HCT116 (cell line): ENCODE results near the gene CBFA2T3. TPM values are rescaled to one million over a fixed set of nuclear protein-coding genes. Genes with fewer than 3 reads are reported as not detected.

Experiments
- ATAC-seq: fragments of 200-7000 bp; cut with Tn5 transposase; 2 replicates; pipeline ENCODE4 v1.9.1; 2020; ENCODE audit warnings: mild to moderate bottlenecking, moderate library complexity
- BruUV-seq: library from RNA; stranded (reverse); fragments of 400-500 nt; replicated peaks from 2 replicates; lab custom pipeline; 2021; lab: Mats Ljungman, UMichigan
- CTCF ChIA-PET: fragments of 300-600 bp; sonication (Branson Sonifier 250); formaldehyde crosslinking; loops from one replicate; lab custom pipeline; 2021; ENCODE audit warnings: antibody characterized with exemption; lab: Charles Lee
- POLR2A ChIA-PET: fragments of 300-600, 350-600 bp; sonication (Branson Sonifier 250); formaldehyde crosslinking; loops from one replicate; lab custom pipeline; 2021; ENCODE audit warnings: antibody characterized with exemption; lab: Charles Lee
- RAD21 ChIA-PET, 2 experiments: fragments of 300-600 bp; sonication (Branson Sonifier 250); formaldehyde crosslinking; loops; one replicate each; lab custom pipeline; 2023; ENCODE audit warnings: low total read pairs in 2 of 2; ENCODE audit not compliant: uncharacterized antibody in 2 of 2, unreplicated experiment in 2 of 2, low non-redundant PET in 1 of 2; lab: Charles Lee
- DNase-seq: peaks from one replicate; pipeline ENCODE4 v3.0.0-alpha.2; 2010; ENCODE audit warnings: low read depth, low spot score
- H2AFZ ChIP-seq: fragments of 200-600 bp; shearing (Covaris generic), sonication (generic); 2 replicates; pipeline ENCODE4 v1.6.1; 2017; ENCODE audit warnings: low read depth, mixed run types, mixed read lengths, antibody characterized with exemption, low read length; ENCODE audit not compliant: poor library complexity, severe bottlenecking
- H3K27ac ChIP-seq: 2 replicates; pipeline ENCODE4 v1.5.1; 2012; ENCODE audit warnings: low read depth, low read length
- H3K27me3 ChIP-seq: fragments of 200-600 bp; sonication (generic); 2 replicates; pipeline ENCODE4 v1.6.1; 2016; ENCODE audit warnings: mixed run types, low read length, mixed read lengths; ENCODE audit not compliant: insufficient read depth
- H3K36me3 ChIP-seq, 2 experiments: fragments of 200-500 bp in 1 of 2; fragments of 200-600 bp in 1 of 2; sonication (Bioruptor generic) in 1 of 2; sonication (generic) in 1 of 2; 2 replicates each; pipeline versions ENCODE4 v1.5.1 to v1.6.1; 2014 to 2016; ENCODE audit warnings: low read length in 2 of 2, inconsistent platforms in 1 of 2, mixed read lengths in 1 of 2, mixed run types in 1 of 2; ENCODE audit not compliant: insufficient read depth in 2 of 2, control insufficient read depth in 1 of 2
- H3K4me1 ChIP-seq, 2 experiments: fragments of 200-600 bp in 1 of 2; sonication (generic) in 1 of 2; 2 replicates each; pipeline versions ENCODE4 v1.5.1 to v1.6.1; 2012 to 2017; ENCODE audit warnings: low read length in 2 of 2, inconsistent platforms in 1 of 2, mild to moderate bottlenecking in 1 of 2, mixed read lengths in 1 of 2, mixed run types in 1 of 2, moderate library complexity in 1 of 2; ENCODE audit not compliant: insufficient read depth in 2 of 2, control insufficient read depth in 1 of 2
- H3K4me2 ChIP-seq: fragments of 200-600 bp; sonication (generic); 2 replicates; pipeline ENCODE4 v1.6.1; 2017; ENCODE audit warnings: mixed run types, low read length, mixed read lengths
- H3K4me3 ChIP-seq, 2 experiments: fragments of 200-600 bp in 1 of 2; sonication (generic) in 1 of 2; replicated peaks in 1 of 2; 2 replicates each; pipeline ENCODE4 v1.5.1; 2011 to 2016; ENCODE audit warnings: low read length in 2 of 2, control low read depth in 1 of 2, low read depth in 1 of 2, mild to moderate bottlenecking in 1 of 2, mixed read lengths in 1 of 2, mixed run types in 1 of 2
- H3K79me2 ChIP-seq: fragments of 200-600 bp; sonication (generic); 2 replicates; pipeline ENCODE4 v1.6.1; 2017; ENCODE audit warnings: mild to moderate bottlenecking, mixed run types, low read length, moderate library complexity, mixed read lengths; ENCODE audit not compliant: insufficient read depth
- H3K9ac ChIP-seq: fragments of 200-600 bp; sonication (generic); 2 replicates; pipeline ENCODE4 v1.6.1; 2016; ENCODE audit warnings: low read length, mixed read lengths
- H3K9me2 ChIP-seq: fragments of 200-600 bp; sonication (generic), shearing (Covaris generic); 2 replicates; pipeline ENCODE4 v1.6.1; 2017; ENCODE audit warnings: mixed run types, mild to moderate bottlenecking, moderate library complexity; ENCODE audit not compliant: insufficient read depth
- H3K9me3 ChIP-seq, 2 experiments: fragments of 200-500 bp in 1 of 2; fragments of 200-600 bp in 1 of 2; sonication (Bioruptor generic) in 1 of 2; sonication (generic) in 1 of 2; 2 replicates each; pipeline ENCODE4 v1.6.1; 2014 to 2017; ENCODE audit warnings: low read length in 2 of 2, mixed read lengths in 2 of 2, inconsistent platforms in 1 of 2, low read depth in 1 of 2, mild to moderate bottlenecking in 1 of 2, mixed run types in 1 of 2, moderate library complexity in 1 of 2; ENCODE audit not compliant: control insufficient read depth in 1 of 2, insufficient read depth in 1 of 2
- H4K20me1 ChIP-seq: fragments of 200-600 bp; sonication (generic), shearing (Covaris generic); 2 replicates; pipeline ENCODE4 v1.6.1; 2017; ENCODE audit warnings: mixed run types, mild to moderate bottlenecking, moderate library complexity; ENCODE audit not compliant: insufficient read depth
- CBX3 ChIP-seq: IDR thresholded peaks from 2 replicates; pipeline ENCODE4 v1.6.1; 2012; ENCODE audit warnings: low read depth
- ELF1 ChIP-seq: IDR thresholded peaks from 2 replicates; pipeline ENCODE4 v1.6.1; 2012; ENCODE audit warnings: low read depth, borderline replicate concordance
- EZH2 ChIP-seq: fragments of 200-600 bp; sonication (generic); IDR thresholded peaks from 2 replicates; pipeline ENCODE4 v1.6.1; 2017; ENCODE audit warnings: antibody characterized with exemption, mixed run types
- EZH2phosphoT487 ChIP-seq: fragments of 200-600 bp; IDR thresholded peaks from 2 replicates; pipeline ENCODE4 v1.6.1; 2018; ENCODE audit warnings: antibody characterized with exemption, borderline replicate concordance
- FOSL1 ChIP-seq: IDR thresholded peaks from 2 replicates; pipeline ENCODE4 v1.6.1; 2012; ENCODE audit warnings: low read depth
- POLR2AphosphoS5 ChIP-seq: IDR thresholded peaks from 2 replicates; pipeline ENCODE4 v1.6.1; 2011; ENCODE audit warnings: mild to moderate bottlenecking, low read depth, low read length, moderate library complexity
- RAD21 ChIP-seq: IDR thresholded peaks from 2 replicates; pipeline ENCODE4 v1.6.1; 2012; ENCODE audit warnings: low read depth, mild to moderate bottlenecking
- SRF ChIP-seq: IDR thresholded peaks from 2 replicates; pipeline ENCODE4 v1.6.1; 2012; ENCODE audit warnings: low read depth
- TCF7L2 ChIP-seq: IDR thresholded peaks from 2 replicates; pipeline ENCODE4 v1.7.0; 2011; ENCODE audit warnings: borderline replicate concordance, inconsistent platforms; ENCODE audit not compliant: insufficient read depth, insufficient read length; ENCODE audit errors: extremely low read depth
- YY1 ChIP-seq: IDR thresholded peaks from 2 replicates; pipeline ENCODE4 v1.6.1; 2011; ENCODE audit warnings: low read length, low read depth, moderate library complexity, mild to moderate bottlenecking; ENCODE audit not compliant: insufficient replicate concordance; ENCODE audit errors: extremely low read depth
- ZBTB33 ChIP-seq: IDR thresholded peaks from 2 replicates; pipeline ENCODE4 v1.6.1; 2011; ENCODE audit warnings: mild to moderate bottlenecking, low read length, moderate library complexity; ENCODE audit not compliant: insufficient replicate concordance; ENCODE audit errors: extremely low read depth
- ZFX ChIP-seq: fragments of 450-650 bp; IDR thresholded peaks from 2 replicates; pipeline ENCODE4 v1.6.1; 2017
- intact Hi-C: fragments of 100-400 bp; cut with micrococcal nuclease; formaldehyde crosslinking; loops from 2 replicates; pipeline ENCODE4 v1.10.0; 2022
- total RNA-seq: library from RNA; stranded (reverse); gene quantifications from one replicate; pipeline ENCODE4 v1.2.1, GENCODE V29; 2021; ENCODE audit not compliant: unreplicated experiment
- TF ChIP-seq, protein P1 (sequence below), 3 experiments: fragments of 200-600 bp in 1 of 3; sonication (generic) in 1 of 3; IDR thresholded peaks in 2 of 3; conservative IDR thresholded peaks in 1 of 3; 2 replicates each; pipeline ENCODE4 v1.5.1; 2012 to 2017; ENCODE audit warnings: low read depth in 2 of 3, low read length in 2 of 3, antibody characterized with exemption in 1 of 3, borderline replicate concordance in 1 of 3, control low read depth in 1 of 3, mild to moderate bottlenecking in 1 of 3, mixed read lengths in 1 of 3, mixed run types in 1 of 3, moderate library complexity in 1 of 3; ENCODE audit not compliant: insufficient read depth in 1 of 3

CBFA2T3 gene
- total RNA-seq, 1 experiment from 2014 or later, result 19.1 TPM

DNA sequence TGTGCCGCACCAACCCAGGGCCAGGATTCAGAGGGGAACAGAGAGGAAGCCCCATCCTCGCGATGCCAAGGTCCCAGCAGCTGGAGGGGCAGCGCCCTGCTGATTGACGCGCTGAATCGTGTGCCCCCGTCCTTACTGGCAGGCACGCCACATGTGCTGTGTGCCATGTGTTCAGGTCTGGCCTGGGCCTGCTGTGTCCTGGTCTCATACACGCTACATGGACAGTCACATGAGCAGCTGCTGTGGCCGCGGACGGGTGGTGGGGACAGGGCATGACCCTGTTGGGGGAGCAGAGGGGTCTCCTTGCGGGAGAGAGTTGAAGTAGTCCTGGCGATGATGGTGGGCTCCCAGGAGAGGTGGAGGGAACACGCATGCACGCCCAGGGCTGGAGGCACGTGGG is 18.0 kb downstream of the CBFA2T3 start:
- H3K9me2 ChIP-seq, result no peaks in the 10 kb centered on the region
- H3K79me2 ChIP-seq, result no peaks in the 10 kb centered on the region
- H3K27ac ChIP-seq, result no peak overlapping the region
- H3K27me3 ChIP-seq, result peaks cover 4% of the 10 kb centered on the region
- H3K4me2 ChIP-seq, result no peak overlapping the region
- TF ChIP-seq SRF, result no peak
- no peak for TF ChIP-seq YY1
- no peak for TF ChIP-seq ELF1
- TF ChIP-seq EZH2phosphoT487, result no peak
- TF ChIP-seq, protein P1, sequence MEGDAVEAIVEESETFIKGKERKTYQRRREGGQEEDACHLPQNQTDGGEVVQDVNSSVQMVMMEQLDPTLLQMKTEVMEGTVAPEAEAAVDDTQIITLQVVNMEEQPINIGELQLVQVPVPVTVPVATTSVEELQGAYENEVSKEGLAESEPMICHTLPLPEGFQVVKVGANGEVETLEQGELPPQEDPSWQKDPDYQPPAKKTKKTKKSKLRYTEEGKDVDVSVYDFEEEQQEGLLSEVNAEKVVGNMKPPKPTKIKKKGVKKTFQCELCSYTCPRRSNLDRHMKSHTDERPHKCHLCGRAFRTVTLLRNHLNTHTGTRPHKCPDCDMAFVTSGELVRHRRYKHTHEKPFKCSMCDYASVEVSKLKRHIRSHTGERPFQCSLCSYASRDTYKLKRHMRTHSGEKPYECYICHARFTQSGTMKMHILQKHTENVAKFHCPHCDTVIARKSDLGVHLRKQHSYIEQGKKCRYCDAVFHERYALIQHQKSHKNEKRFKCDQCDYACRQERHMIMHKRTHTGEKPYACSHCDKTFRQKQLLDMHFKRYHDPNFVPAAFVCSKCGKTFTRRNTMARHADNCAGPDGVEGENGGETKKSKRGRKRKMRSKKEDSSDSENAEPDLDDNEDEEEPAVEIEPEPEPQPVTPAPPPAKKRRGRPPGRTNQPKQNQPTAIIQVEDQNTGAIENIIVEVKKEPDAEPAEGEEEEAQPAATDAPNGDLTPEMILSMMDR (IDR thresholded peaks at IDR 0.05 in 2 of 3, conservative IDR thresholded peaks at IDR 0.05 in 1 of 3; ENCODE audit: borderline replicate concordance in 1 of 3, insufficient read depth in 1 of 3, low read depth in 2 of 3, low read length in 2 of 3), result no peak
- TF ChIP-seq ZBTB33, result no peak
- no peak for TF ChIP-seq FOSL1
- TF ChIP-seq POLR2AphosphoS5, result no peak
- no peak for TF ChIP-seq TCF7L2
- no peak for TF ChIP-seq EZH2
- no peak for TF ChIP-seq ZFX
- no peak for TF ChIP-seq RAD21
- no peak for TF ChIP-seq CBX3
- CTCF ChIA-PET, result no interaction called here
- H3K9ac ChIP-seq, result no peak overlapping the region
- POLR2A ChIA-PET, result no interaction called here
- RAD21 ChIA-PET, result no interaction called here
- H3K4me3 ChIP-seq, result no peak overlapping the region
- no peaks in the 10 kb centered on the region for H3K4me1 ChIP-seq
- H4K20me1 ChIP-seq, result no peaks in the 10 kb centered on the region
- no peaks in the 10 kb centered on the region for H3K36me3 ChIP-seq
- DNase-seq (no peak), ATAC-seq (no peak)
- no TSS peak for BruUV-seq
- no peaks in the 10 kb centered on the region for H3K9me3 ChIP-seq
- no peak overlapping the region for H2AFZ ChIP-seq
- intact Hi-C loops, result no loop called here
